ENCODE results near the gene SENP5.

Gene SENP5

GRCh38 chr3:196938124-196938523, 70.4 kb downstream of the SENP5 start:
- Histone ChIP-seq H2AFZ (ENCODE audit: low read length) (no peak overlapping the region), H3K27me3 (ENCODE audit: insufficient read depth, low read length, poor library complexity, severe bottlenecking) (no peaks in the 10 kb centered on the region), H3F3A (ENCODE audit: low read depth) (no peaks in the 10 kb centered on the region), H3K4me2 (ENCODE audit: low read depth, low read length, poor library complexity, severe bottlenecking) (no peak overlapping the region), H3K9me2 (replicated peaks; ENCODE audit: low read depth, low read length) (no peaks in the 10 kb centered on the region), H4K20me1 (ENCODE audit: insufficient read depth, low read length, poor library complexity, severe bottlenecking) (peaks cover 27% of the 10 kb centered on the region), H3K4me3 (ENCODE audit: low read length, poor library complexity, severe bottlenecking) (no peak overlapping the region), H3K9me3 (ENCODE audit: insufficient read depth, low read depth, low read length) (no peaks in the 10 kb centered on the region), H3K9ac (ENCODE audit: low read depth, low read length, poor library complexity, severe bottlenecking) (no peak overlapping the region), H3K36me3 (ENCODE audit: insufficient read depth, low read length) (peaks cover 56% of the 10 kb centered on the region), H3K4me1 (ENCODE audit: insufficient read depth, low read length, poor library complexity, severe bottlenecking) (peaks cover 16% of the 10 kb centered on the region), H3K79me2 (ENCODE audit: insufficient read depth, low read length) (peaks cover 51% of the 10 kb centered on the region)
- TF ChIP-seq EZH2phosphoT487 (IDR thresholded peaks at IDR 0.05; ENCODE audit: borderline replicate concordance) (no peak), CTCF (conservative IDR thresholded peaks at IDR 0.05; ENCODE audit: low read length) (no peak)

- Histone ChIP-seq H3K9ac (ENCODE audit: low read depth, low read length, poor library complexity, severe bottlenecking) (no peak overlapping the region), H3K36me3 (ENCODE audit: insufficient read depth, low read length) (peaks cover 53% of the 10 kb centered on the region), H3K79me2 (ENCODE audit: insufficient read depth, low read length) (peaks cover 55% of the 10 kb centered on the region), H4K20me1 (ENCODE audit: insufficient read depth, low read length, poor library complexity, severe bottlenecking) (peaks cover 32% of the 10 kb centered on the region), H3K4me2 (ENCODE audit: low read depth, low read length, poor library complexity, severe bottlenecking) (peak overlapping the region; percentile 92), H3K4me3 (ENCODE audit: low read length, poor library complexity, severe bottlenecking) (no peak overlapping the region), H3K9me3 (ENCODE audit: insufficient read depth, low read depth, low read length) (no peaks in the 10 kb centered on the region), H3K27me3 (ENCODE audit: insufficient read depth, low read length, poor library complexity, severe bottlenecking) (no peaks in the 10 kb centered on the region), H3K4me1 (ENCODE audit: insufficient read depth, low read length, poor library complexity, severe bottlenecking) (peaks cover 17% of the 10 kb centered on the region), H3F3A (ENCODE audit: low read depth) (no peaks in the 10 kb centered on the region), H2AFZ (ENCODE audit: low read length) (no peak overlapping the region), H3K9me2 (replicated peaks; ENCODE audit: low read depth, low read length) (no peaks in the 10 kb centered on the region)
- TF ChIP-seq CTCF (conservative IDR thresholded peaks at IDR 0.05; ENCODE audit: low read length) (no peak), EZH2phosphoT487 (IDR thresholded peaks at IDR 0.05; ENCODE audit: borderline replicate concordance) (no peak)
These were observed 70.9 kb downstream of the SENP5 start for GRCh38 chr3:196938576-196938975.

- Histone ChIP-seq H3K4me3 (ENCODE audit: low read length, poor library complexity, severe bottlenecking) (peak overlapping the region; percentile 100), H3K4me2 (ENCODE audit: low read depth, low read length, poor library complexity, severe bottlenecking) (peak overlapping the region; percentile 92), H3K9me2 (replicated peaks; ENCODE audit: low read depth, low read length) (no peaks in the 10 kb centered on the region), H4K20me1 (ENCODE audit: insufficient read depth, low read length, poor library complexity, severe bottlenecking) (peaks cover 36% of the 10 kb centered on the region), H3K36me3 (ENCODE audit: insufficient read depth, low read length) (peaks cover 22% of the 10 kb centered on the region; the same call in 1 of the 2 replicates), H3K4me1 (ENCODE audit: insufficient read depth, low read length, poor library complexity, severe bottlenecking) (peaks cover 20% of the 10 kb centered on the region), H3K9me3 (ENCODE audit: insufficient read depth, low read depth, low read length) (no peaks in the 10 kb centered on the region), H3K9ac (ENCODE audit: low read depth, low read length, poor library complexity, severe bottlenecking) (peak overlapping the region; percentile 98), H3F3A (ENCODE audit: low read depth) (no peaks in the 10 kb centered on the region), H3K79me2 (ENCODE audit: insufficient read depth, low read length) (peaks cover 73% of the 10 kb centered on the region), H2AFZ (ENCODE audit: low read length) (peak overlapping the region; percentile 94), H3K27me3 (ENCODE audit: insufficient read depth, low read length, poor library complexity, severe bottlenecking) (no peaks in the 10 kb centered on the region)
- TF ChIP-seq EZH2phosphoT487 (IDR thresholded peaks at IDR 0.05; ENCODE audit: borderline replicate concordance): no peak
- no peak for TF ChIP-seq CTCF (conservative IDR thresholded peaks at IDR 0.05; ENCODE audit: low read length)
These were observed 74.1 kb downstream of the SENP5 start for GRCh38 chr3:196941729-196942225.

Data from Loucy (cell line).